HG02610 (cell line): ENCODE results near the gene RBM48.
"Not testable (repeated sequence)": the region's sequence is repeated elsewhere in the genome, so short reads cannot be mapped to it uniquely, and the experiment has no call there.

Experiments
- ATAC-seq: cut with Tn5 transposase; IDR thresholded peaks from one replicate; pipeline ENCODE4 v1.9.1; 2021; ENCODE audit warnings: mild to moderate bottlenecking, moderate library complexity; ENCODE audit not compliant: unreplicated experiment

RBM48 gene

DNA sequence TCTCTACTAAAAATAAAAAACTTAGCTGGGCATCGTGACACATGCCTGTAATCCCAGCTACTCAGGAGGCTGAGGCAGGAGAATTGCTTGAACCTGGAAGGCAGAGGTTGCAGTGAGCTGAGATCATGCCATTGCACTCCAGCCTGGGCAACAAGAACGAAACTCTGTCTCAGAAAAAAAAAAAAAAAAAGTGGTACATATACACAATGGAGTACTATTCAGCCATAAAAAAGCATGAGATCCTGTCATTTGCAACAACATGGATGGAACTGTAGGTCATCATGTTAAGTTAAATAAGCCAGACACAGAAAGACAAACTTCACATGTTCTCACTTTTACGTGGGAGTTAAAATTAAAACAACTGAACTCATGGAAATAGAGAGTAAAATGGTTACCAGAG is 14.9 kb downstream of the RBM48 start:
- not testable (repeated sequence) for ATAC-seq

DNA sequence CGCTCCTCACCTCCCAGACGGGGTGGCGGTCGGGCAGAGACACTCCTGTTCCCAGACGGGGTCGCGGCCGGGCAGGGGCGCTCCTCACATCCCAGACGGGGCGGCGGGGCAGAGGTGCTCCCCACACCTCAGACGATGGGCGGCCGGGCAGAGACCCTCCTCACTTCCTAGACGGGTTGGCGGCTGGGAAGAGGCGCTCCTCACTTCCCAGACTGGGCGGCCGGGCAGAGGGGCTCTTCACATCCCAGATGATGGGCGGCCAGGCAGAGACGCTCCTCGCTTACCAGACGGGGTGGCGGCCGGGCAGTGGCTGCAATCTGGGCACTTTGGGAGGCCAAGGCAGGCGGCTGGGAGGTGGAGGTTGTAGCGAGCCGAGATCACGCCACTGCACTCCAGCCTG is 16.5 kb downstream of the RBM48 start:
- not testable (repeated sequence) for ATAC-seq

DNA sequence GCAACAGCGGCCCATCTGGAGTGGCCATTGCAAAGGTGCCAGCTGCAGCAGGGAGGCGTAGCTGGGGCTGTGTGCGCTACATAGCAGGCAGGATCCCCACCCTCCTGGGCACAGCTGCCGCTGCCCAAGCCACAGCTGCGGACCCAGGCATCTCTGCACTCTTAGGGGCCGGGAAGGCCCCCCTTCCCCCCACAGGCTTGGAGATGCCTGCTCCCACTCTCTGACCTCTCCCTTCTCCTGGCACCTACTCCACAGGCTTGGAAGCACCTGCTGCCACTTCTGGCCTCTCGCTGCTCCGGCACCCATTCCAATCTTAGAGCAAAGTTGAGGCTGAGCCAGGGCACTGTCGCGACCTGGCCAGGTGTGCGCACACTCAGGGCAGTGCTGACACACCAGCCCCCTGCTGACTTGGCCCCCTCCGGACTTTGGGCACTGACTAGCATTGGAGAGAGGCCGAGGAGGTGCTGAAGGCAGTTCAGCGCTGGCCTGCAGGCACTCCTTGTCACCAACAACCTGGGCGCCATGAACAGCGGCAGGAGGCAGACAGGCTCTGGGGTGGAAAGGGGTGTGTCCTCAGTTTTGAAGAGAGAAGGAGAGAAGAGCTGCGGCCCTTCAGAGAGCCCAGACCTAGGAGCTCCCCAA is 18.4 kb downstream of the RBM48 start:
- ATAC-seq: no peak

- ATAC-seq: no peak
Observed at GRCh38 chr7:92547579-92547978, 19.0 kb downstream of the RBM48 start.

GRCh38 chr7:92550194-92550593 is 21.6 kb downstream of the RBM48 start:
- no peak for ATAC-seq

DNA sequence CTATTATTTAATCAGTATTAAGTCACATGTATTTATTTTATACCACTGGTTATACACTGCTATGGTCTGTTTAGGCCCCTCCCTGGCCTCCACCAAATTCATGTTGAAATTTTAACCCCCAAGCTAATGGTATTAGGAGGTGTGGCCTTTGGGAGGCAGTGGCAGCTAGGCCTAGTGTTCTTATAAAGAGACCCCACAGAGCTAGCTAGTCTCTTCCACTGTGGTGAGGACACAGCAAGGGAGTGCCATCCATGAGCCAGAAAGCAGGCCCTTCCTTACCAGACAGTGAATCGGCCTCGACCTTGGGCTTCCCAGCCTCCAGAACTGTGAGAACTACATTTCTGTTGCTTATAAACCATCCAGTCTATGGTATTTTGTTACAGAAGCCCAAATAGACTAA is 28.7 kb downstream of the RBM48 start:
- ATAC-seq: no peak

DNA sequence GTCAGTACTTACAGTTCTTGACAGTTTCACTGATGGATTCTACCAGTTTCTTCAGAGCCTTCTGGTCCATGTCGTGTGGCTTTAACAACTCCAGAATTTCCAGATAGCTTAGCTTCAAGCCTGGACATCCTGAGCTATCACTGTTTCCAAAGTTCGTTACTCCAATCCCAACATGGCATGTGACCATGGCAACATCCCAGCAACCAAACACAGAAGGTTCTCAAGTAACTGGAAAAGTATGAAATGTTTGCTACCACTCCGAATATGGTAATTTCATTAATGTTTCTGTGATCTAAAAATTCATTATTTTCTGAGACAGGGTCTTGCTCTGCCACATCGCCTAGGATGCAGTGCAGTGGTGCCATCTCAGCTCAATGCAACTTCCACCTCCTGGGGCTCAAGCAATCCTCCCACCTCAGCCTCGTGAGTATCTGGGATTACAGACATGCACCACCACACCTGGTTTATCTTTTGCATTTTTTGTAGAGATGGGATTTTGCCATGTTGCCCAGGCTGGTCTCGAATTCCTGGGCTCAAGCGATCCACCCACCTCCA is 29.3 kb downstream of the RBM48 start:
- ATAC-seq: no peak

DNA sequence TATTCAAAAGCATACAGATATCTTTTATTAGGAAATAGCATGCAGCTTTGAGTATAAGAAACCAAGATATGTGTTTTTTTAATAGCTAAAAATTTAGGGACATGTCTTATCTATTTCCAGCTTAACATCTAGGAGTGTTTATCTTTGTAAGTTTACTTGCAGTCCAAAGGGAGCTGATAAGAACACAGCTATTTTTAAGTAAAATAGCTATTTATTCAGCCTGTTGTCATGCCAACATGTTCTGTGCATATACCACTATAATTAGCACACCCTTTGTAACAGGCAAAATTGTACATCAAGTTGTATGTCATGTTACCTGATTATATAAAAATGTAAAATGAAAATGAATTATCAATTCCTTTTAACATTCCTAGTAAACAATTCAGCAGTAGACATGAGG is 32.0 kb downstream of the RBM48 start:
- no peak for ATAC-seq

DNA sequence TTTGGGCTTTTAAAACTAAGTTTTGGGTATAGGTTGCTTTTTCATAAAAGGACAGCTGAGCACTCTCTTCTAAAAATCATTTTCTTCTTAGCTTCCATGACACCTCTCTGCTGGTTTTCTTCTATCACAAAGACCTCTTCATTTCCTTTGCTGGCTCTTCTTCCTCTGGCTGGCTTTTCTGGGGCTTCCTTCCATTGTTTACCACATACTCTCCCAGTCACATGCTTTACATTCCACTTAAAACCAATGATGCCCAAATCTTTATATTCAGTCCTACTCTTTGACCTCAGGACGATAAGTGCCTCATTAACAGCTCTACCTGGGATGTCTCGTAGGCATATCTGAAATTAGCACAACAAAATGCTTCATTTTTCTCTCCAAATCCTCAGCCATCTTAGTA is 34.8 kb downstream of the RBM48 start:
- no peak for ATAC-seq

- no peak for ATAC-seq
Observed at GRCh38 chr7:92567460-92567859, 38.9 kb downstream of the RBM48 start.

DNA sequence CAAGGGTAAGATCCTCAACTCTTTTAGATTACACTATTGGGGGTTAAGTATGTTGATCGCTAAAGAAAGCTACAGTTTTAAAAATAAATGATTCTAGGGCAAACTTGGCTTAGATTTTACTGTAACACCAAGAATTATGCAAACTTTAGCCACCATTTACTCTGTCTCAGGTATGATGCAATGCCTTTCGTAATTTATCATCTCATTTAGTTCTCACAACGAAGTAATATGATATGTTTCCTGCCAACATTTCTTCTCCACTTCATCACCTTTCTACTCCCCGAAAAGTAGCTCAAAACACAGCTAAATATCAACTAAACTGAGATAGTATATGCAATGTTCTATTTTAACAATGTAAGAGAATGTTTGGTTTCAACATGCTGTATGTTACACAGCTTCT is 40.5 kb downstream of the RBM48 start:
- ATAC-seq: no peak

- ATAC-seq: no peak
Observed at GRCh38 chr7:92576296-92576695, 47.7 kb downstream of the RBM48 start.

DNA sequence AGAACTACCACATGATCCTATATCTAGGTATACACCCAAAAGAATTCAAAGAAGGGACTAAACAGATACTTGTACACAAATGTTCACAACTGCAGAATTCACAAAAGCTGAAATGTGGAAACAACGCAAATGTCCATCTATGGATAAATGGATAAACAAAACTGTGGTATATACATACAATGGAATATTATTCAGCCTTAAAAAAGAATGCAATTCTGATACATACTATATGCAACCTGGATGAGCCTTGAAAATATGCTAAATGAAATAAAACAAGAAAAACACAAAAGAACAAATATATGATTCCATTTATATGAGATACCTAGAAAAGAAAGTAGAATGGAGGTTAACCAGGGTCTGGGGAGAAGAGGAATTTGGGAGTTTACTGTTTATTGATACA is 54.4 kb downstream of the RBM48 start:
- ATAC-seq: no peak

DNA sequence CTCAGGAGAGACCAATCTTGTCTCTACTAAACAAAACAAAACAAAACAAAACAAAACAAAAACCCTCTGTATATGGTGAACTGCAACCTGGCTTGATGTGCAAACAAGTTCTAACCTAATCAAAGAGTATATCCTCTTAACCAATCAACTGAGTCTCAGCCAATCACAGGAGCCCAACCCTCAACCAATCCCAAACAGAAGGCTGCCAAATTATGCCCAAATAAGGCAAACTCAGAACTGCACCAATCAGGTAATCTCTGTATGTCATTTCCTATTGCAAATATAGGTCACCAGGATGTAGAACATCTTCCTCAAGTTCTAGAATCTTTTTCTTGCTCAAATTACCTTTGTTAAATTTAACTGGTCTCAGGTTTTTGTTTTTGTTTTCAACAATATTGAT is 56.4 kb downstream of the RBM48 start:
- ATAC-seq: no peak

DNA sequence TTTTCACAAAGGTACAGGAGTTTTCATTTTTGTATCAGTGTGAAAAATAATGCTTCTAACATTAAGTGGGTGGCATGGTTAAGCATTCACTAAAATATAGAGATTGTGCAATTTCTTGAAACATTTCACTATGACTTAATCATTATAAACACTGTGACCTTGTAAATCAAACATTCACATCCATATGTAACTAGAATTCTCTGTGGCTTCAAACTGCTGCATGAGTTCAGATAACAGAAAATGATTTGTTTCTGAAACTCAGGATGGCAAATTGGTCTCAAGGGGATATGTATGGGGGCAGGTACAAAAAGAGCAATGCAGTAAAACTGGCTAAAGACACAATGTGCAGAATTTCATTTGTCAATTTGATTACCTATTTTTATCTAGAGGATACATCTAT is 57.8 kb downstream of the RBM48 start:
- no peak for ATAC-seq

DNA sequence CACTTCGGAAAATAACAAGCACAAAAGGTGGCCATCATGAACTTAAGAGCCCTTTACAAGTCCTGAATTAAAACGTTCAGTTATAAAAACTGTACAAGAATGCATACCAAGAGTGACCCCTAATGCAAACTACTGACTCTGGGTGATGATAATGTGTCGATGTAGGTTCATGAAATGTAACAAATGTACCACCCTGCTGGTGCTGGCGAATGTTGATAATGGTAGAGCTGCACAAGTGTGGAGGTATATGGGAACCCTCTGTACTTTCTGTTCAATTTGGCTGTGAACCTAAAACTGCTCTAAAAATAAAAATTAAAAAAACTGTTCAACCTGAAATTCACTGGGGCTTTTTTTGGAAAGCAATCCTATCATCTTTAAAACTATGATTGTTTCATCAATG is 58.2 kb downstream of the RBM48 start:
- ATAC-seq: no peak
